Astrocyte (in vitro differentiated cells and primary cell): ENCODE data around the gene RYR2.

Experiments
- EZH2 ChIP-seq: IDR thresholded peaks from 2 replicates; pipeline ENCODE4 v1.6.1; 2012; ENCODE audit warnings: mild to moderate bottlenecking, low read length, inconsistent platforms; ENCODE audit not compliant: insufficient read depth
- TF ChIP-seq, protein P1 (sequence below): IDR thresholded peaks from 2 replicates; pipeline ENCODE4 v1.5.1; 2011; ENCODE audit warnings: low read depth, mild to moderate bottlenecking, inconsistent platforms, low read length, moderate library complexity; ENCODE audit not compliant: insufficient read depth

DNA sequence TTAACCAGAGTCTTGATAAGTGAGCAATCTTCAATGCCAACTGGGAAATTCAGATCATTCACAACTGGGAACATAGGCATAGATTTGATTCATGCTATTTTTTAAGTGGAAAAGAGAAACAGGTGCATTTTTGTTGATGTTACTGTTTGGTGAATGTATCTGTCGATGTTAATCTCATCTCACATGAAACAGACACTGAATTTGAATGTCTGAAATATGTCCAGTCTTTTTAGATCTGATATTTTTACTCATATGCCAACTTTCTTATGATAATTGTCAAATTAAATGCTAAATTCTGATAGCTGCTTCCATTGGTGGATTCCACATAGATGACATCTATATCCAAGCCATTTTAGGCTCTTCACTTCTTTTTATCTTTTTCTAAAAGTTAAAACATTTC, 213.1 kb downstream of the RYR2 start:
- TF ChIP-seq, protein P1, sequence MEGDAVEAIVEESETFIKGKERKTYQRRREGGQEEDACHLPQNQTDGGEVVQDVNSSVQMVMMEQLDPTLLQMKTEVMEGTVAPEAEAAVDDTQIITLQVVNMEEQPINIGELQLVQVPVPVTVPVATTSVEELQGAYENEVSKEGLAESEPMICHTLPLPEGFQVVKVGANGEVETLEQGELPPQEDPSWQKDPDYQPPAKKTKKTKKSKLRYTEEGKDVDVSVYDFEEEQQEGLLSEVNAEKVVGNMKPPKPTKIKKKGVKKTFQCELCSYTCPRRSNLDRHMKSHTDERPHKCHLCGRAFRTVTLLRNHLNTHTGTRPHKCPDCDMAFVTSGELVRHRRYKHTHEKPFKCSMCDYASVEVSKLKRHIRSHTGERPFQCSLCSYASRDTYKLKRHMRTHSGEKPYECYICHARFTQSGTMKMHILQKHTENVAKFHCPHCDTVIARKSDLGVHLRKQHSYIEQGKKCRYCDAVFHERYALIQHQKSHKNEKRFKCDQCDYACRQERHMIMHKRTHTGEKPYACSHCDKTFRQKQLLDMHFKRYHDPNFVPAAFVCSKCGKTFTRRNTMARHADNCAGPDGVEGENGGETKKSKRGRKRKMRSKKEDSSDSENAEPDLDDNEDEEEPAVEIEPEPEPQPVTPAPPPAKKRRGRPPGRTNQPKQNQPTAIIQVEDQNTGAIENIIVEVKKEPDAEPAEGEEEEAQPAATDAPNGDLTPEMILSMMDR = no peak
- TF ChIP-seq EZH2 = no peak
